HEK293 (cell line): Measurements from ENCODE around the gene POLQ.

ENCODE experiments used
- CTCF ChIA-PET: fragments of 350-600 bp; formaldehyde crosslinking; extraction: SDS; loops from one replicate; lab custom pipeline; 2021; ENCODE audit warnings: antibody characterized with exemption; lab: Yijun Ruan, JAX
- POLR2A ChIA-PET: fragments of 300-600 bp; formaldehyde crosslinking; extraction: SDS; loops from one replicate; lab custom pipeline; 2020; ENCODE audit warnings: antibody characterized with exemption, inconsistent platforms; lab: Yijun Ruan, JAX
- H3K27ac ChIP-seq: fragments of 200-500 bp; sonication (Bioruptor generic); 2 replicates; pipeline ENCODE4 v1.5.1; 2014; ENCODE audit warnings: low read depth, low read length, control low read depth, inconsistent platforms; ENCODE audit errors: extremely low read depth
- H3K36me3 ChIP-seq, 2 experiments: fragments of 200-500 bp in 1 of 2; sonication (Bioruptor generic) in 1 of 2; 1 replicate in 1 of 2; 2 replicates in 1 of 2; pipeline ENCODE4 v1.5.1; 2014 to 2017; ENCODE audit warnings: inconsistent platforms in 2 of 2, low read length in 2 of 2; ENCODE audit not compliant: control insufficient read depth in 2 of 2, insufficient read depth in 1 of 2
- H3K4me1 ChIP-seq: fragments of 200-500 bp; sonication (Bioruptor generic); 2 replicates; pipeline ENCODE4 v1.5.1; 2014; ENCODE audit warnings: mild to moderate bottlenecking, low read length, inconsistent platforms; ENCODE audit not compliant: control insufficient read depth, insufficient read depth
- H3K4me3 ChIP-seq: 2 replicates; pipeline ENCODE4 v1.5.1; 2011; ENCODE audit warnings: low read depth, mild to moderate bottlenecking, control low read depth, low read length, moderate library complexity
- H3K9me3 ChIP-seq: fragments of 200-500 bp; sonication (Bioruptor generic); 2 replicates; pipeline ENCODE4 v1.5.1; 2014; ENCODE audit warnings: low read depth, low read length, inconsistent platforms; ENCODE audit not compliant: control insufficient read depth, insufficient read depth
- AEBP2 ChIP-seq: fragments of 450-650 bp; formaldehyde crosslinking; IDR thresholded peaks from 2 replicates; pipeline ENCODE4 v1.5.1; 2016; ENCODE audit warnings: missing biosample characterization, missing genetic modification characterization, borderline replicate concordance
- INSM2 ChIP-seq: fragments of 450-650 bp; formaldehyde crosslinking; IDR thresholded peaks from 2 replicates; pipeline ENCODE4 v1.5.1; 2016; ENCODE audit warnings: missing biosample characterization, missing genetic modification characterization
- OVOL3 ChIP-seq: fragments of 450-650 bp; formaldehyde crosslinking; IDR thresholded peaks from 2 replicates; pipeline ENCODE4 v1.5.1; 2016; ENCODE audit warnings: missing biosample characterization, missing genetic modification characterization
- ZBTB49 ChIP-seq: fragments of 450-650 bp; formaldehyde crosslinking; IDR thresholded peaks from 2 replicates; pipeline ENCODE4 v1.5.1; 2016; ENCODE audit warnings: missing biosample characterization, missing genetic modification characterization, low read depth
- ZFP41 ChIP-seq: fragments of 450-650 bp; formaldehyde crosslinking; IDR thresholded peaks from 2 replicates; pipeline ENCODE4 v1.5.1; 2016; ENCODE audit warnings: missing biosample characterization, missing genetic modification characterization, borderline replicate concordance
- ZNF10 ChIP-seq: fragments of 450-650 bp; formaldehyde crosslinking; IDR thresholded peaks from 2 replicates; pipeline ENCODE4 v1.5.1; 2017; ENCODE audit warnings: missing biosample characterization, missing genetic modification characterization
- ZNF114 ChIP-seq: fragments of 450-650 bp; formaldehyde crosslinking; IDR thresholded peaks from 2 replicates; pipeline ENCODE4 v1.5.0; 2017; ENCODE audit warnings: missing biosample characterization, missing genetic modification characterization
- ZNF148 ChIP-seq: fragments of 450-650 bp; formaldehyde crosslinking; IDR thresholded peaks from 2 replicates; pipeline ENCODE4 v1.5.0; 2017; ENCODE audit warnings: missing biosample characterization, missing genetic modification characterization, borderline replicate concordance
- ZNF2 ChIP-seq: fragments of 450-650 bp; formaldehyde crosslinking; IDR thresholded peaks from 2 replicates; pipeline ENCODE4 v1.5.1; 2016; ENCODE audit warnings: missing biosample characterization, missing genetic modification characterization
- ZNF223 ChIP-seq: fragments of 450-650 bp; formaldehyde crosslinking; IDR thresholded peaks from 2 replicates; pipeline ENCODE4 v1.5.1; 2016; ENCODE audit warnings: missing biosample characterization, missing genetic modification characterization
- ZNF394 ChIP-seq: fragments of 450-650 bp; formaldehyde crosslinking; IDR thresholded peaks from 2 replicates; pipeline ENCODE4 v1.5.1; 2016; ENCODE audit warnings: missing biosample characterization, missing genetic modification characterization, mild to moderate bottlenecking, moderate library complexity, borderline replicate concordance
- ZNF404 ChIP-seq: fragments of 450-650 bp; formaldehyde crosslinking; IDR thresholded peaks from 2 replicates; pipeline ENCODE4 v1.5.1; 2017; ENCODE audit warnings: missing biosample characterization, missing genetic modification characterization
- ZNF513 ChIP-seq: fragments of 450-650 bp; IDR thresholded peaks from 2 replicates; pipeline ENCODE4 v1.5.1; 2018; ENCODE audit warnings: missing biosample characterization, missing genetic modification characterization
- ZNF558 ChIP-seq: fragments of 450-650 bp; formaldehyde crosslinking; IDR thresholded peaks from 2 replicates; pipeline ENCODE4 v1.5.1; 2016; ENCODE audit warnings: missing biosample characterization, missing genetic modification characterization
- ZNF664 ChIP-seq: fragments of 450-650 bp; formaldehyde crosslinking; IDR thresholded peaks from 2 replicates; pipeline ENCODE4 v1.5.1; 2016; ENCODE audit warnings: missing biosample characterization, missing genetic modification characterization
- ZNF677 ChIP-seq: fragments of 450-650 bp; IDR thresholded peaks from 2 replicates; pipeline ENCODE4 v1.5.0; 2018; ENCODE audit warnings: missing biosample characterization, mild to moderate bottlenecking, missing genetic modification characterization, moderate library complexity
- ZNF776 ChIP-seq: fragments of 450-650 bp; formaldehyde crosslinking; IDR thresholded peaks from 2 replicates; pipeline ENCODE4 v1.5.0; 2017; ENCODE audit warnings: missing biosample characterization, missing genetic modification characterization, borderline replicate concordance
- ZNF791 ChIP-seq: fragments of 450-650 bp; formaldehyde crosslinking; IDR thresholded peaks from 2 replicates; pipeline ENCODE4 v1.5.1; 2016; ENCODE audit warnings: missing biosample characterization, missing genetic modification characterization
- ZNF792 ChIP-seq: fragments of 450-650 bp; formaldehyde crosslinking; IDR thresholded peaks from 2 replicates; pipeline ENCODE4 v1.5.1; 2016; ENCODE audit warnings: missing biosample characterization, missing genetic modification characterization
- ZNF830 ChIP-seq: fragments of 450-650 bp; IDR thresholded peaks from 2 replicates; pipeline ENCODE4 v1.5.0; 2018; ENCODE audit warnings: missing biosample characterization, missing genetic modification characterization, low read depth, mild to moderate bottlenecking, moderate library complexity
- ZSCAN16 ChIP-seq: fragments of 450-650 bp; formaldehyde crosslinking; IDR thresholded peaks from 2 replicates; pipeline ENCODE4 v1.5.1; 2016; ENCODE audit warnings: missing biosample characterization, missing genetic modification characterization
- ZSCAN4 ChIP-seq: fragments of 450-650 bp; formaldehyde crosslinking; IDR thresholded peaks from 2 replicates; pipeline ENCODE4 v1.5.1; 2017; ENCODE audit warnings: missing biosample characterization, missing genetic modification characterization
- ZXDB ChIP-seq: fragments of 450-650 bp; formaldehyde crosslinking; IDR thresholded peaks from 2 replicates; pipeline ENCODE4 v1.5.1; 2016; ENCODE audit warnings: missing biosample characterization, missing genetic modification characterization

Gene POLQ

GRCh38 chr3:121529308-121529707 lies 16.5 kb downstream of the POLQ start:
- Histone ChIP-seq H3K4me3 (no peak overlapping the region), H3K9me3 (no peaks in the 10 kb centered on the region), H3K36me3 (peaks cover 20 to 88% of the 10 kb centered on the region in 2 experiments), H3K4me1 (no peaks in the 10 kb centered on the region), H3K27ac (no peak overlapping the region)
- ChIA-PET POLR2A (no interaction called here), CTCF (interaction anchor here (1.2 kb wide), 1 partner anchor 10 kb away, joined by 5 read pairs; no protein-coding TSS in a partner anchor)
- no peak for TF ChIP-seq ZNF223
- no peak for TF ChIP-seq ZNF394
- no peak for TF ChIP-seq ZNF10 (tag by site-specific recombination)
- no peak for TF ChIP-seq ZBTB49 (tag by site-specific recombination)
- no peak for TF ChIP-seq ZNF664
- TF ChIP-seq ZNF558 (tag by site-specific recombination): no peak
- TF ChIP-seq ZNF114 (tag by site-specific recombination): no peak

- H3K4me1 ChIP-seq: no peaks in the 10 kb centered on the region
- ChIA-PET POLR2A (no interaction called here), CTCF (no interaction called here)
- no peak overlapping the region for H3K27ac ChIP-seq
- no peaks in the 10 kb centered on the region for H3K9me3 ChIP-seq
- no peak for TF ChIP-seq ZNF791 (tag by site-specific recombination)
- TF ChIP-seq ZSCAN4 (tag by site-specific recombination): no peak
- no peak for TF ChIP-seq ZNF792
- TF ChIP-seq ZFP41 (tag by site-specific recombination): no peak
- no peak for TF ChIP-seq ZXDB (tag by site-specific recombination)
- no peak for TF ChIP-seq ZNF513 (tag by site-specific recombination)
- no peak for TF ChIP-seq ZNF830 (tag by site-specific recombination)
- TF ChIP-seq INSM2 (tag by site-specific recombination): no peak
- TF ChIP-seq ZNF2: no peak
- no peak for TF ChIP-seq AEBP2
- no peak for TF ChIP-seq ZNF404 (tag by site-specific recombination)
- TF ChIP-seq OVOL3 (tag by site-specific recombination): no peak
- TF ChIP-seq ZSCAN16 (tag by site-specific recombination): no peak
- TF ChIP-seq ZNF148 (tag by site-specific recombination): no peak
- TF ChIP-seq ZNF776 (tag by site-specific recombination): no peak
- no peak for TF ChIP-seq ZNF677 (tag by site-specific recombination)
- peaks cover 8 to 80% of the 10 kb centered on the region in 2 experiments; a peak in 2 of 3 replicates for H3K36me3 ChIP-seq
- H3K4me3 ChIP-seq: no peak overlapping the region
Observed at GRCh38 chr3:121520510-121520909, 25.3 kb downstream of the POLQ start.
